AML-193 (cell line): ENCODE measurements around the gene NOBOX.
"Not testable (repeated sequence)": the region's sequence is repeated elsewhere in the genome, so short reads cannot be mapped to it uniquely, and the experiment has no call there.

Experiments used
- DNase-seq, 2 experiments: peaks; one replicate each; lab custom pipeline; 2025; lab: John Stamatoyannopoulos, UW

Gene NOBOX

DNA sequence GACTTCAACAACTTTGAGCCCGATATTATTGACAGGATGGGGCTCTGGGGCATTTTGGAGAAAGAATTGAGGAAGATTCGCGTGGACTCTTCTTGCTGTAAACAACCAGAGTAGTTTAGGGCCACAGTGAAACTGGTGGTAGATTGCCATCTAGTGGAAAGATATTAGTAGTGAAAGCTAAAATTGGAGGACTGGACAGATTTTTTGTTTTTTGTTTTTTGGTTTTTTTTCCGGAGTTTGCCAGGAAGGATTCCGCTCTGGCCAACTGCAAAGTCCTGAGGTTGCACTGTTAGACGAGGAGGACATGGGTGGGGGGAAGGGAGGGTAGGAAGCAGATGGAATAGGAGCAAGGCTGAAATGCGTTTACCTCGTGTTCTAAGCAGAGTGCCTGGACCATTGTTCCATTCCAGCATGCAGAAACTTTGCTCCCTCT is 11.7 kb downstream of the NOBOX start:
- DNase-seq, result peak; percentile 45 to 53

DNA sequence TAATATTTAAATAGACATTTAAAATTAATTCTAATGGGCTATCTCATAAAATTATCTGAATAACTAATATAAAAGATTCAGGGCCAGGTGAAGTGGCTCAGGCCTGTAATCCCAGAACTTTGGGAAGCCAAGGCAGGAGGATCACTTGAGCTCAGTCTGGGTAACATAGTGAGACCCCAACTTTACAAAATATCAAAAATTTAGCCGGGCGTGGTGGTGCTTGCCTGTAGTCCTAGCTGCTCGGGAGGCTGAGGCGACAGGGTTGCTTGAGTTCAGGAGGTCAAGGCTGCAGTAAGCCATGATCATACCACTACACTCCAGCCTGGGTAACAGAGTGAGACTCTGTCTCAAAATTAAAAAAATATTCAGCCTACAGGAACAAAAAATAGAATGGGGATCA is 12.5 kb downstream of the NOBOX start:
- DNase-seq, result no peak

DNA sequence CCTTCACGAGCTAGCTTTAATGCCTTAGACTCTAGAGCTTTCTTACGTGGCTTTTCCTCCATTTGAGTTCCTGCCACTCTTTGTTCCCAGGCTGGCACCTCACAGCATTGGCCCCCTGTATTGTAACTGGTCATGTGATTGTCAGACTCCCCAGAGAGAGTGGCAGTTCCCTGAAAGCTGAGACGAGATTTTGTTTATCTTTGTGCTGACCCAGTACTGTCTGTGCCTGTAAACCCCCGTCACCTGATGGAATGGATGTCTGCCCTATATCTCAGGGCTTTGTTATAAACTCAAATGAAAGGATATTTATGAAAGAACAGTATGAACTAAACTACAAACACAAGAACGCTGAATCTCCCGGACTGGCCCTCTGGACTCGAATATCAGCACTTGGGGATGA is 13.0 kb downstream of the NOBOX start:
- no peak for DNase-seq

DNA sequence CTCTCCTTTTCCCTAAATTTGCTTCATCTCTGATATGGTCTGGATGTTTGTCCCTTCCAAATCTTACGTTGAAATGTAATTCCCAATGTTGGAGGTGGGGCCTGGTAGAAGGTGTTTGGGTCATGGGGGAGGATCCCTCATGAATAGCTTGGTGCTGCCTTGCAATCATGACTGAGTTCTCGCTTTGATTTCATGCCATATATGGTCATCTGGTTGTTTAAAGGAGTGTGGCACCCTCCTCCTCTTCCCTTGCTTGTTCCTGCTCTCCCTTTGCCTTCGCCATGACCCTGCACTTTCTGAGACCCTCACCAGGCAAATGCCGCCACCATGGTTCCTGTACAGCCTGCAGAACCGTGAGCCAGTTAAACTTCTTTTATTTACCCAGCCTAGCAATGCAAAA is 14.5 kb downstream of the NOBOX start:
- DNase-seq, result no peak

DNA sequence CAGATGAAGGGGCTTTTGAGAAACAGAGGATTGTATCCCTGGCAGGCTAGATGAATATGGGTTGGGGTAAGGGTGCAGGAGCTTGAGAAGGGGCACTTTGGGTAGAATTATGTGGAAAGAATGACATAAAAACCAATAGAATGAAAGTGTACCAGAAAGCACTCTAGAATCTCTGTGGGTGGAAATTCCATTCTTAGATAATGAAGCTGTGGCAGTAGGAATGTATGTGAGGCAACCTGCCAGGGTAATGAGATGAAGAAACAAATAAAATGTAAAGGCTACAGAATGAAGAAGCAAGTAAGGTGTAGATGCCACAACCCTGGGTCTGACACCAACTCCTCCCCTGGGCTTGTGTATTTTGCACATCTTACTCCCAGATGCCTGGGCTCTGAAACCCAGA is 16.8 kb downstream of the NOBOX start:
- DNase-seq, result no peak

DNA sequence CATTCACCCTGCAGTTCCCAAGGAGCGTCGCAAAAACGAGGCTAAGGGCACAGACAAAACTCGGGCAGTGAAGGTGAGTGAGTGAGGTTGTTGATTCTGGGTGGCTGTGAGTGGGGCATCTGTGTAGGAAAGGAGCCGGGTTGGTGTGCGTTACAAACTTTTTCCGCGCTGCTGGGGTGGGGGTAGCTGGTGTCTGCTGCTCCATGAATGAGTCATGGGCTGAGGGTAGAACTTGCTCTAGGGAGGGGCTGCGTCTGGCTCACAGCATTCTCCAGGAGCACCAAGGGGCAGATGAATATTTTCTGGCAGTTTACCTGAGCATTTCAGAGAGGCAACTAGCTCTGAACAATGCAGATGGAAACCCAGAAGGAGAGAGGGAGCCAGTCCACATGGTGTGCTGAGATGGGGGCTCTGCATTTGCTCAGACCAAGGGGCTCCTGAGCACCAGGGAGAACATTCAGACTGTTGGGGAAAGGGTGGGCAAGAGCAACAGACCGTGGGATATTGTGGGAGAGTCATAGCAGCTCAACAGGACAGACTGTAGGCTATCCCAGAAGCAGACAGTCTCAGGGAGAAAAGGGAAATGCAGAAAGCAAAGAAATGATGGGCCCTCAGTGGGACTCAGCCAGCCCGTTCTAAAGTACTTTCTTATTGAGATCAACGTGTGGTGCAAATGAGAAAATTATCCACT is 18.8 kb downstream of the NOBOX start:
- no peak for DNase-seq

DNA sequence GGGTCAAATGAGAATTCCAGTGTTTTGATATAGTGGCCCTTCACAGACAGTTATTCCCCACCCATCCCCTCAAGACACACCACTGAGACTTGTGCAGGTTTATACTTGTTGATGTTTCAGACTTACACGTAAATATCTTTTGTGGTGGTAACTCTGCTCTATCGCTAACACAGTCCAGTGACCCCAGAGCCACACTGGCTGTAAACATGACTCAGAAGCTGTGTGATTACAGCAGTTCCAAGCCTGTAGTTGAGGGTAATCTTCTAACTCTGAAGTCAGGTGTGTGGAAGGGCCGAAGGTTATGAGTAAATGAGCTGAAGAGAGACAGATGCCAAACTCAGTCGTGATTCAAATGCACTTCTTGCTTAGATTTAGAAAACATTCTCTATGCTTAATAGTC is 19.4 kb downstream of the NOBOX start:
- no peak for DNase-seq

GRCh38 chr7:144379776-144380384 is 23.6 kb downstream of the NOBOX start:
- no peak for DNase-seq

- no peak for DNase-seq
Observed at GRCh38 chr7:144378651-144379050, 24.8 kb downstream of the NOBOX start.

- not testable (repeated sequence) for DNase-seq
Observed at GRCh38 chr7:144369221-144369620, 34.3 kb downstream of the NOBOX start.

DNA sequence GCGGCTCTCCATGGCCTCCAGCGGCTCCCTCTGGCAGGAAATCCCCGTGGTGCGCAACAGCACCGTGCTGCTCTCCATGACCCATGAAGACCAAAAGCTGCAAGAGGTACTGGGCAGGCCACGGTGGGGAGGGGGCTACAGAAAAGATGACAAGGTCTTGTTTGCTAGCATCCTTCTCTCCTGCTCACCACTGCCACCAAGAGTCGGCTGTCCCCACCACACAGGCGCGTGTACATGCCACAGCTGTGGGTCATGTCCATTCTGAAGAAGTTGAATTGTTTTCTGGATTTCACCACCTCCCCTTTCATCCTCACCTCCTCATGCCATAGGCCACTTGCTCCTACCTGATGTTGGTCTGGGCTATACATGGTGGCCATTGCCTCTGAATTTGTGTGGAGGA is 36.2 kb downstream of the NOBOX start:
- not testable (repeated sequence) for DNase-seq

- not testable (repeated sequence) for DNase-seq
Observed at GRCh38 chr7:144365523-144365922, 38.0 kb downstream of the NOBOX start.

DNA sequence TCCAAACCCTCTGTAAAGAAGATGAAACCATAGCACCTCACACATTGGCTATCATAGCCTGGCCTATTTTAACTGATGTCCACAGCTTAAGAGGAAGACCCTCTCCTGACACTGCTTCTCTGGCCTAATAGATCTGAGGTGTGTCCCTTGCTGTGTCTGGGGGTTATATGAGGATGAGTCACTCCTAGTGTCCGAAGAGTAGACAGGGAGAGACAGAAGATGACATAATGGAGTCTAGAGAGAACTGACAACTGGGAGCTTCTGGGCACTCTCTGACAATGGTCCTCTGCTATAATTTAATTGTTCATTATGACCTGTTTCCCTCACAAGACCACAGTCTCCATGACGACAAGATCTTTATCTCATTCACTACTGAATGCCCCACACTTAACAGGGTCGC is 41.4 kb downstream of the NOBOX start:
- DNase-seq, result not testable (repeated sequence)

DNA sequence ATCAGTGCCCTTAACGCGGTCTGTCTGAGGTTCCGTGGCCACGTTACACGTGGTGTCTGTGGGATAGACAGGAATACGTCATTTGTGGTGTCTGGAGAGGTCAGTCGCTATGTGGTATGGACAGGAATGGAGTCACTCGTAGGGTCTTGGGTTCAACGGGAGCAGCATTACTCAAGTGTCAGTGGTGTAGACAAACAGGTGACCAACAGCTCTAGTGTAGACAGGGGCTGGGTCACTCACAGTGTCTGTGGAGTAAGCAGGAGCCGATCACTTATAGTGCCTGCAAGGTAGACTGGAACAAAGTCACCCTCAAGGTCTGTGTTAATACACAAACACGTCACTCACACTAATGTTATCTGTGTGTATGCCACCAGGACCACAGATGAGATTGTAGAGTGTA is 46.6 kb downstream of the NOBOX start:
- DNase-seq, result not testable (repeated sequence)

GRCh38 chr7:144356185-144356584 is 47.3 kb downstream of the NOBOX start:
- DNase-seq, result not testable (repeated sequence)

DNA sequence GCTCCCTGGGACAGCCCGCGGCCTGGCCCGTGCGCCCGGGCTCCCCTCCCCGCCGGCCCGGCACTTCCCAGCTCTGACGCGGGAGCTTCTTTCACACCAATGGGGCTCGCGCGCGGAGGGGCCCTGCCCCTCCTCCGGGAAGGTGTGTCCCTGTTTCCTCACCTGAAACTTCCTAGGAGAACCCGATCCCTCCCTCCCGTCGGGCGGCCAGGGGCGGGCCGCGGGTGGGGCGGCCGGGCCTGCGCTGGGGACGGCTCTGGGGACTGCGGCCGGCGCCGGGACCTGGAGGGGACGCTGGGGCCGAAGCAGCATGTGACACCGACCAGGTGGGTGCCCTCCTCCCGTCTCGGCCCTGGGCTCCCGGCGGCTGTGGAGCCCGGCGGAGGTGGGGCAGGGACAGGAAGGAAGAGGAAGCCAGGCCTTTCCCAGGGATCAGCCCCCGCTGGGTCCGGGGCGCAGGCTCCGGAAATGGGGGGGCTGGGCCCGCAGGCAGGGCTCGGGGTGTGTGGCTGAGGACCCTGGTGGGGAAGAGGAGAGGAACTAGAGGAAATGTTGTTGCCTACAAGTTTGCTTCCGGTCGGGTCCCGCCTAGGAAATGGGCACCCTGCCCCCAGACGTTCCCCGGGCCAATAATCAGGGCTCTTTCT is 48.2 kb downstream of the NOBOX start, which contains the start of gene ARHGEF5:
Gene ARHGEF5, plus strand, starts transcription at position 227 of the 647 bp plus-strand sequence. CDS start 7,268 bp downstream, outside the sequence.
- not testable (repeated sequence) for DNase-seq

DNA sequence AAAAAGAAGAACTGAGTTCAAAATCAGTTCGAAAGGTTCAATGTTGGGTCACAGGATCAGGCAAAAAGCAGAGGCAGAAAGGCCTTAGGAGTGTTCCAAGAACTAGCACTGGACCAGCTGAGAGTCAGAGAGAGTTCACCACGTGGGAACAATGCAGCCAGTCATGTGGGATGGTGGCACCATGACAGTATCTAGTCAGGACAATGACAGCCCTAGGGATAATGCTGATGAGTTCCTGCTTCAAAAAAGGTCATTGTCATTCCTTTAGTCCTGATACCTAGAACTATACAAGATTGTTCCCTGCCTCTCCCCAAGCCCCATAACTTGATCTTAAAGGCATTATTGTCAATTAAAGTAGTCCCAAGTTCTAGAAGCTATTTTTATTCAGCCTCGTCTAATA is 51.8 kb downstream of the NOBOX start:
- not testable (repeated sequence) for DNase-seq

DNA sequence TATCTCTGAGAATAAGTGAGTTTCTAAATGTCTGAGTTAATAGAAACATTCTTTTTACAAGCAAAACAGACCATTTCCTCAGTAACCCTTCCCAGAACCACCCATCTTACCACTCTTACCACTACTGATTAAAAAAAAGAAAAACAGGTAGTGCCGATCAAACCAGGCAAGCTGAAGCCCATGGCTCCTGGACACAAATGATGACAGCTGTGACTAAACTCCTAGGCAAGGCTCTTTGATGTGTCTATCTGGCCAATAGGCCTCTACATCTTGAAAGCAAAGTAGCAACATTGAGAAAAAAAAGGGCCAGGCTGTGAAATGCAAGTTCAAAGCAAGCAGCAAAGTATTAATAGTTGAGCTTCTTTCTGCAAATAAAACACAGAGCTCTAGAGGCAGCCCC is 54.9 kb downstream of the NOBOX start:
- DNase-seq, result not testable (repeated sequence)
